Kidney capillary endothelial cell (primary cell): Measurements from ENCODE around the gene IWS1.

Experiments used
- DNase-seq: peaks from one replicate; pipeline ENCODE4 v3.0.0-alpha.2; 2018; ENCODE audit warnings: low spot score

The IWS1 gene

DNA sequence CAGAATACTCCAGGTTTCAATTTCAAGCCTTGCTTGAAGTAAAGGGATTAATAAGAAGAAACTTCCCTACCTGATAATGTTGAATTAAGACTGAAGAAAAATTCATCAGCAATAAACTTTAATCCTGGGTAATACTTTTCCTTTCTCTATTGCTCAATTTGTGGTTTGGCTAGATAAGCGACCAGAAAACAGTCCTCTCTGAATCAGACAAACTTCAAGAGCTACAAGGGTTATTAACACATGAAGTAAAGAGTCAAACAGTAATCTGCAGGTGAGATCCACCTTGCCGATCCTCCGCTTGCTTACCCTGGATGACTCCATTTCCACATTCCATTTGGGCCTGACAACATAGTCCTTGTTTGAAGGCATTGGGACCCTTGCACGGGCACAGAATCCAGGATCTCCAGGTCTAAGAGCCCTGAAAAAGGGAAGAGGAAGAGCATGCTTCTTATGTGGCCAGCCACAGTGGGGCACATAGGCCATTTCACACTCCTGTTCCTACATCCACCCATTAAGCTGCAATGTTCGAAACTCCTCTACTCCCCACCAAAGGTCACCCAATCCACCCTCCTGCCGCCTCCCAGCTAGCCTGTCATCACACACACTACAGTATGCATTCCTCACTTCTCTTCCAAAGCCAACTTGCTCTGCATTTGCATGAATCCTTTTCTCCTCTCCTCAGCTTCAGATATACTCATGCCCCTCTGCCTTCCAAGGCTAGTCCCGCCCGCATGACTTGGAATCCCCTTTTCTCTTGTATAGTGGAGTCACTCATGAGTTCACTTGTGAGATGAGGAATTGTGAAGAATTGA is 39.8 kb downstream of the IWS1 start:
- no peak for DNase-seq

- no peak for DNase-seq
Observed at GRCh38 chr2:127485694-127486071, 40.6 kb downstream of the IWS1 start.

GRCh38 chr2:127485051-127485693 is 41.1 kb downstream of the IWS1 start:
- no peak for DNase-seq

DNA sequence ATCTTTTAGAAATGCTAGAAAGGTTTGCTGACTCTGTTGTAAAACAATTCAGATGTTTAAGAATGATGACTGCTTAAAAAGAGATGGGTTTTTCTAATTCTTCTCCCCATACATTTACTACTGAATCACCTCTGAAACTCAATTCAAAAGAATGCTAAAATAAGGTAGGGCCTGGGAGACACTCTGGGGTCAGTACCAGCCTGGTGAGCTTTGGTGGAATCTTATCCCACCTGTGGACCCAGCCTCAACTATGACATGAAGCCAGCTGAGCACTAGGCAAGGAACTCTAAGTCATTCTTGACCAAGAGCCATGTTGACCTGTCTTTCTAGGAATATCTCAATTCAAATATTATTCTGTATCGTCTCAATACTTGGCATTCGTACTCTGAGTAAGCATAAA is 44.3 kb downstream of the IWS1 start:
- DNase-seq: no peak

- DNase-seq: no peak
Observed at GRCh38 chr2:127479866-127480743, 46.2 kb downstream of the IWS1 start.

GRCh38 chr2:127479219-127479825 is 47.0 kb downstream of the IWS1 start:
- DNase-seq: peak; percentile 45

DNA sequence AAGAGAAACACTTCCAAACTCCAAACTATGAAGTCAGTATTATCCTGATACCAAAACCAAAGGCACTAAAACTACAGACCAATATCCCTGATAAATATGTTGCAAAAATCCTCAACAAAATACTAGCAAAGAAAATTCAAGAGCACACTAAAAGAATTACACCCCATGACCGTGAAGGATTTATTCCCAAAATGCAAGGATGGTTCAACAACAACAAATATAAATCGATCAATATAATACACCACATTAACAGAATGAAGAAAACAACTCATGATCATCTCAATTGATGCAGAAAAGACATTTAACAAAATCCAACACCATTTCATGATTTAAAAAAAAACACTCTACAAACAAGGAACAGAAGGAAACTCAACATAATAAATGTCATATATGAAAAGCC is 50.5 kb downstream of the IWS1 start:
- no peak for DNase-seq

DNA sequence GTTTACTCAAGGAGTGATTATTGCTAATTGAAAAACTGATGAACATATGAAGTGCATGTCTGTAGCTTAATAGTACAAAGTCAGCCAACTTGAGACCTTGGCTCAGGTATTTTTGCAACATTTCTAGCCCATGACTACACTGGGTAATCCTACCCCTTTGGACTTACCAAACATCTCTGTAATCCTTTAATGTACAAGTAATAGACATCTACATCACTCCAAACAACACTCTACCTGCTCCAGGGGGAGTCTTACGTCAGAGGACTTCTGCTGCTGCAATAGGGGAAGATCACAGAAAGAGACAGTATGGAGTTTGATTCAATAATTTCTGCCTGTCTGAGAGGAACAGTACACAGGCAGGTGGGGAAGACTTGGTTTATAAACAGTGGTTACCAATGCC is 54.0 kb downstream of the IWS1 start:
- no peak for DNase-seq

DNA sequence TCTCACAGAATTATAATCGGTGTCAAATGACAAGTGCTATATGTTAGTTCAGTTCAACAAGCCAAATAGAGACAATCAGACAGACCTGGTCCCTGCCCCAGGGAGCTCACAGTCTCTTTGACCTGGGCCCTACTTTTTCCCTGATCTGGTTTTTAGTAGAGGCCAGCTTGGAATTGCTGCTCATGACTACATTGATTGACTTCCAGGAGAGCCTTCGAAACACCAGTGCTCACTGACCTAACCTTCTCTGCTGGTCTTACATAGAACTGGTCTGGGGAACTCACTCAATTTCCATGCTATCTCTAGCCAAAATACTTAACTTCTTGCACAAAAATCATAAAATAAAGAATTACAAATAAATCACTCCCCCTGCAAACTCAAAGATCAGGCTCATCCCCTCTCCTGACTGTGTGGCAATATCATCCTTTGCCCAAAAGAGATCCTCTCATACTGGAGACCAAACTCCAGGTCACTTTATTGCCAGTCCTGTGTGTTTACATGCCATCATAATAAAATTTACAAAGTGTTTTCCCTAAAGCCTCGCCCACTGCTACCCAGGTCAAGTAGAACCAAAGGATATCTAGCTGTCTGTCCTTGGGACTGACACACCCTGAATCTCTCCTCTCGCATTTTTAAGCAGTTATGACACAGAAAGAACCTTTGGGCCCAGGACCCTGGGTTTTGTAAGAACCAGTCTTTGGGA is 54.9 kb downstream of the IWS1 start:
- DNase-seq: no peak

DNA sequence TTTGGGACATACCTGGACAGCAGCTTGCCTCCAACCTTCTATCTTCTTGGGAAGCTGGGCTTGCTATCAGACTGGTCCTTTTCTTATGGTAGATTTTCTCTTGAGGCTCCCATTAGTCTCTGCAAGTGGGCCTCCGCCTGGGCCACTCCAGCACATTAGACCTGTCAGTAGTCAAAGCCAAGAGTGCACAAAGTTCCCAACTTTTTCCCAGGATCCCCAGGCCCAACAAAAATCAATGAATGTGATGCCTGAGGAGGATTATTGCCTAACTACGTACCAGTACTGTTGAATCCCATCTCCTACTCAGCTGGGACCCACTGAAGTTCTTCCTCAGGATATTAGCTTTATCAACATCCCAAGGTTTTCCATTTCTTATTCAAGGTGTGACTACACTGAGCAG is 56.3 kb downstream of the IWS1 start:
- no peak for DNase-seq

DNA sequence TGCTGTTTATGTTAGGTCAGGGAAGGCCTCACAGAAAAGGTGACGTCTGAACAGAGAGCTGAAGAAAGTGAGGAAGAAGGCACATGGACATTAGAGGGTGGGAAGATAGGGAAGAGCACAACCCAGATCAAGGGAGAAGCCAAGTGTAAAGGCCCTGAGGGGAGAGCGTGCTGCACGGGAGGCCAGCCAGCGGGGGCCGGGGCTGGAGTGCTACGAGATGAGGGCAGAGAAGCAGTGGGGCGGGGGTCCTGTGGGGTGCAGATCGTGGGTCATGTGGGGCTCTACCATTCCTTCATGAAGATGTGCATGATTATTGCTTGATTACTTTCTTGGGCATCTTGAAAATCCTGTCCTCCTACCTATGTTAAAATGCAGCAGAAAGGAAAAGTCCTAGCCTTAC is 57.2 kb downstream of the IWS1 start:
- no peak for DNase-seq

DNA sequence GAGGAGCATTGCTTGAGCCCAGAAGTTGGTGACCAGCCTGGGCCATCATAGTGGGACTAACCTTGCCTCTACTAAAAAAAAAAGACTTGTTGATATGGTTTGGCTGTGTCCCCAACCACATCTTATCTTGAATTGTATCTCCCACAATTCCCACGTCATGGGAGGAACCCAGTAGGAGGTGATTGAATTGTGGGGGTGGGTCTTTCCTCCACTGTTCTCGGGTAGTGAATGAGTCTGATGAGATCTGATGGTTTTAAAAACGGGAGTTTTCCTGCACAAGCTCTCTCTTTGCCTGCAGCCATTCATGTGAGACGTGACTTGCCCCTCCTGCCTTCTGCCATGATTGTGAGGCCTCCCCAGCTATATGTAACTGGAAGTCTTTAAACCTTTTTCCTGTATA is 61.0 kb downstream of the IWS1 start:
- DNase-seq: no peak

- no peak for DNase-seq
Observed at GRCh38 chr2:127464470-127465257, 61.6 kb downstream of the IWS1 start.

- DNase-seq: no peak
Observed at GRCh38 chr2:127463155-127463991, 62.9 kb downstream of the IWS1 start.

DNA sequence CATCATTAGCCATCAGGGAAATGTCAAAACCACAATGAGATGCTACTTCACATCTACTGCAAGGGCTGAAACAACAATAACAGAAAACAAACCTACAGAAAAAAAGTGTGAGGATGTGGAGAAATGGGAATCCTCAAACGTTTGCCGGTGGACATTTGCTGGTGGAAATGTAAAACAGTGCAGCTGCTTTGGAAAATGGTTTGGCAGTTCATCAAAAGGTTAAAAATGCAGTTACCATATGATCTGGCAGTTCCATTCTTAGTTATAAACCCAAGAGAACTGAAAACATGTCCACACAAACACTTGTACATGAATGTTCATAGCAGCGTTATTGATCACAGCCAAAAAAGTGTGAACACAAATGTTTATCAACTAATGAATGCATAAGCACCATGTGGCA is 63.8 kb downstream of the IWS1 start:
- no peak for DNase-seq

DNA sequence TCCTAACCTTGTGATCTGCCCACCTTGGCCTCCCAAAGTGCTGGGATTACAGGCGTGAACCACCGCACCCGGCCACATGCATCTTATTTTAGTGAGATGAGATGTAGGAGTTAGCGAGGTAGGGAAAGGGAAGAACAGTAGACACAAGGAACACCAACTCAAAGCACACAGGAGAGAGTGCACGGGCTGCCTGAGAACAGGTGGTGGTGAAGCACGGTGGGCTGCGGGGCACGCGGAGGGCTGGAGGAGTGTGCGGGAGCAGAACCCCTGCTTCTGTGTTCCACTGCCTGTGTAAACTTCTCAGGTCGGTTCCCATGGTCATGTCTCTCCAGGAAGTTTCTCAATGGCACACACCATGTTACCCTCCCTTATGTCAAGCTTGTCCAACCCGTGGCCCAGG is 69.3 kb downstream of the IWS1 start:
- DNase-seq: no peak

DNA sequence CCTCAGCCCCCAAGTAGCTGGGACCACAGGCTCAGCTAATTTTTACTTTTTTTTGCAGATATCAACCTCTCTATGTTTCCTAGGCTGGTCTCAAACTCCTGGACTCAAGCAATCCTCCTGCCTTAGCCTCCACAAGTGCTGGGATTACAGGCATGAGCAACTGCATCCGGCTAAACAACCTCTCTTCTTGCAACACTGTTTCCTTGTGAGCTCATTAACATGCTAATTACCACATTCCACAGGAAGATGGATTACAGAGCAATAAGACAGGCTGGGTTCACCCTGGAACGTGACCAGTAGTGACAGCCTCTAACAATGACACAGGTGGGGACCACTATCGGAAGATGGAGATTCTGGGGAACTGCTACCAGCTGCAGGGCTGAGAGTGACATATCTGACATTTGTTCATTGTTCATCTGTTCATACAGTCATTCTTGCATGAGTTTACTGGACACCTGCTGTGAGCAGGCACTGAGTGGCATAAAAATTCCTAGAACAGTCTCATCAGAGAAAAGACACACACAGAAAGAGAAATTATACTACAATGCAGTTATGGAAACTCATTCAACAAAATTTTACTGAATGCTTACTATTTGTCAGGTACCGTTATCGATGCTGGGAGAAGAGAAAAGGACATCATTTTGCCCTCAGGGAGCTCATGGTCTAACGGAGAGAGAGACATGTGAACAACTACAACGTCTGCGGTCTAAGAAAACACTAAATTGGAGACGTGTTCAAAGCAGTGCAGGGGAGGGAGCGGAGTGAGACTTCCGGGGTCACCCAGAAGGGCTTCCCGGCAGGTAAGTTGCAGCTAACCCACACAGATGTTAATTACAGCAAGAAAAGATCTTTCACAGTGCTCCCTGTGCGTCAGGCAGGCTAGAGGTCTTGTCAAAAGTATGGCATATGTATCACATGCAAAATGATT is 70.5 kb downstream of the IWS1 start:
- no peak for DNase-seq

- no peak for DNase-seq
Observed at GRCh38 chr2:127454595-127455565, 71.4 kb downstream of the IWS1 start.
